Skin epidermis (tissue), 12 donors: ENCODE data around the gene NRDE2.
"Not testable (repeated sequence)": the region's sequence is repeated elsewhere in the genome, so short reads cannot be mapped to it uniquely, and the experiment has no call there.

Experiments used
- H3K27ac ChIP-seq, 21 experiments: fragments of 200-600 bp; sonication (generic) in 11 of 21; one replicate each; pipeline ENCODE4 v1.5.0; 2020; ENCODE audit warnings: mild to moderate bottlenecking in 3 of 21, inconsistent platforms in 2 of 21, moderate library complexity in 2 of 21
- H3K4me3 ChIP-seq, 7 experiments: fragments of 200-600 bp; sonication (generic) in 2 of 7; one replicate each; pipeline ENCODE4 v1.5.0; 2020; ENCODE audit warnings: inconsistent platforms in 2 of 7, mild to moderate bottlenecking in 2 of 7, moderate library complexity in 1 of 7

NRDE2 gene

GRCh38 chr14:90235179-90235976 lies 96.4 kb downstream of the NRDE2 start:
- Histone ChIP-seq H3K27ac (no peak overlapping the region), H3K4me3 (no peak overlapping the region)

GRCh38 chr14:90229942-90230341 lies 101.8 kb downstream of the NRDE2 start:
- not testable (repeated sequence) for H3K27ac ChIP-seq, H3K4me3 ChIP-seq

- H3K27ac ChIP-seq, result no peak overlapping the region
- H3K4me3 ChIP-seq, result no peak overlapping the region
Observed at GRCh38 chr14:90228478-90228877, 103.3 kb downstream of the NRDE2 start.
